NCI-H774 (cell line): Measurements from ENCODE around the gene AVPR2.

Experiments used
- DNase-seq: peaks from one replicate; lab custom pipeline; 2025; lab: John Stamatoyannopoulos, UW

The AVPR2 gene

GRCh38 chrX:153885968-153886903 lies 18.2 kb upstream of the AVPR2 start, which contains the start of gene L1CAM:
Gene L1CAM (minus strand): TSS chrX:153886173. CDS start chrX:153875836, 10,337 bp downstream.
- peak; percentile 27 for DNase-seq

GRCh38 chrX:153886915-153887314 lies 17.6 kb upstream of the AVPR2 start:
- DNase-seq, result no peak

- DNase-seq, result no peak
Observed at GRCh38 chrX:153887385-153887784, 17.1 kb upstream of the AVPR2 start.

GRCh38 chrX:153888344-153888743 lies 16.1 kb upstream of the AVPR2 start:
- no peak for DNase-seq

GRCh38 chrX:153889123-153889522 lies 15.3 kb upstream of the AVPR2 start:
- peak; percentile 50 for DNase-seq

GRCh38 chrX:153897899-153898298 lies 6.6 kb upstream of the AVPR2 start:
- DNase-seq, result no peak

- DNase-seq, result peak; percentile 55
Observed at GRCh38 chrX:153900831-153901752, 3.4 kb upstream of the AVPR2 start.

GRCh38 chrX:153901753-153902140 lies 2.7 kb upstream of the AVPR2 start:
- no peak for DNase-seq

GRCh38 chrX:153902385-153902784 lies 2.1 kb upstream of the AVPR2 start:
- no peak for DNase-seq

GRCh38 chrX:153903238-153903980 lies 1.1 kb upstream of the AVPR2 start:
- DNase-seq, result no peak

- DNase-seq, result no peak
Observed at GRCh38 chrX:153905481-153906095, 1.1 kb downstream of the AVPR2 start.

- DNase-seq, result no peak
Observed at GRCh38 chrX:153906126-153906917, 1.8 kb downstream of the AVPR2 start.

- DNase-seq, result no peak
Observed at GRCh38 chrX:153907456-153907855, 3.0 kb downstream of the AVPR2 start.

GRCh38 chrX:153908219-153908860 lies 3.9 kb downstream of the AVPR2 start:
- no peak for DNase-seq

- no peak for DNase-seq
Observed at GRCh38 chrX:153909024-153909979, 4.8 kb downstream of the AVPR2 start.

- DNase-seq, result no peak
Observed at GRCh38 chrX:153909980-153910360, 5.5 kb downstream of the AVPR2 start.

GRCh38 chrX:153910446-153910845 lies 6.0 kb downstream of the AVPR2 start:
- DNase-seq, result no peak

GRCh38 chrX:153911798-153912197 lies 7.3 kb downstream of the AVPR2 start:
- no peak for DNase-seq

GRCh38 chrX:153913211-153913610 lies 8.7 kb downstream of the AVPR2 start:
- no peak for DNase-seq
